NT2/D1 (cell line): ENCODE data around the gene LRIG1.

Experiments used
- SUZ12 ChIP-seq: IDR thresholded peaks from 2 replicates; pipeline ENCODE4 v1.6.1; 2011; ENCODE audit not compliant: insufficient read length, insufficient read depth; ENCODE audit errors: extremely low read depth
- YY1 ChIP-seq: IDR thresholded peaks from 2 replicates; pipeline ENCODE4 v1.6.1; 2011; ENCODE audit not compliant: insufficient read length, insufficient read depth
- ZNF274 ChIP-seq: IDR thresholded peaks from 2 replicates; pipeline ENCODE4 v1.6.1; 2011; ENCODE audit warnings: mild to moderate bottlenecking, low read depth, low read length

GRCh38 chr3:66518644-66519043 lies 17.8 kb upstream of the LRIG1 start:
- TF ChIP-seq SUZ12: no peak
- no peak for TF ChIP-seq YY1
- TF ChIP-seq ZNF274: no peak
